SW 1271 (cell line): ENCODE results near the gene GOLGA8J.
"Not testable (repeated sequence)": the region's sequence is repeated elsewhere in the genome, so short reads cannot be mapped to it uniquely, and the experiment has no call there.

Experiments
- DNase-seq, 2 experiments: peaks; one replicate each; lab custom pipeline; 2025; lab: John Stamatoyannopoulos, UW

The GOLGA8J gene

GRCh38 chr15:30073915-30074314 lies 8.8 kb upstream of the GOLGA8J start:
- DNase-seq: no peak

GRCh38 chr15:30080816-30081215 lies 1.9 kb upstream of the GOLGA8J start:
- not testable (repeated sequence) for DNase-seq

- DNase-seq: not testable (repeated sequence)
Measured at GRCh38 chr15:30097827-30098226, 15.1 kb downstream of the GOLGA8J start.

GRCh38 chr15:30102890-30103289 lies 20.1 kb downstream of the GOLGA8J start:
- not testable (repeated sequence) for DNase-seq

- DNase-seq: not testable (repeated sequence)
Measured at GRCh38 chr15:30103941-30104507, 21.3 kb downstream of the GOLGA8J start.

GRCh38 chr15:30110591-30110990 lies 27.8 kb downstream of the GOLGA8J start:
- not testable (repeated sequence) for DNase-seq

- not testable (repeated sequence) for DNase-seq
Measured at GRCh38 chr15:30130066-30130465, 47.3 kb downstream of the GOLGA8J start.

GRCh38 chr15:30134751-30135150 lies 52.0 kb downstream of the GOLGA8J start, which contains the start of gene GOLGA8T:
Gene GOLGA8T, plus strand, starts transcription at chr15:30135051. Its CDS starts 98 bp downstream, at chr15:30135149.
- DNase-seq: not testable (repeated sequence)
